ENCODE results near the gene STXBP1. TPM values are rescaled to one million over a fixed set of nuclear protein-coding genes. Genes with fewer than 3 reads are reported as not detected.

The STXBP1 gene
- total and polyA plus RNA-seq, 9 of the 15 experiments (the other 6 are each of a cell fraction or from before 2014, with no cell fraction given): 4.6 to 35.1 (median 9.7) TPM

GRCh38 chr9:127734747-127735529 is 122.9 kb downstream of the STXBP1 start, which contains the start of gene TOR2A (continued):
- TF ChIP-seq, protein P1, sequence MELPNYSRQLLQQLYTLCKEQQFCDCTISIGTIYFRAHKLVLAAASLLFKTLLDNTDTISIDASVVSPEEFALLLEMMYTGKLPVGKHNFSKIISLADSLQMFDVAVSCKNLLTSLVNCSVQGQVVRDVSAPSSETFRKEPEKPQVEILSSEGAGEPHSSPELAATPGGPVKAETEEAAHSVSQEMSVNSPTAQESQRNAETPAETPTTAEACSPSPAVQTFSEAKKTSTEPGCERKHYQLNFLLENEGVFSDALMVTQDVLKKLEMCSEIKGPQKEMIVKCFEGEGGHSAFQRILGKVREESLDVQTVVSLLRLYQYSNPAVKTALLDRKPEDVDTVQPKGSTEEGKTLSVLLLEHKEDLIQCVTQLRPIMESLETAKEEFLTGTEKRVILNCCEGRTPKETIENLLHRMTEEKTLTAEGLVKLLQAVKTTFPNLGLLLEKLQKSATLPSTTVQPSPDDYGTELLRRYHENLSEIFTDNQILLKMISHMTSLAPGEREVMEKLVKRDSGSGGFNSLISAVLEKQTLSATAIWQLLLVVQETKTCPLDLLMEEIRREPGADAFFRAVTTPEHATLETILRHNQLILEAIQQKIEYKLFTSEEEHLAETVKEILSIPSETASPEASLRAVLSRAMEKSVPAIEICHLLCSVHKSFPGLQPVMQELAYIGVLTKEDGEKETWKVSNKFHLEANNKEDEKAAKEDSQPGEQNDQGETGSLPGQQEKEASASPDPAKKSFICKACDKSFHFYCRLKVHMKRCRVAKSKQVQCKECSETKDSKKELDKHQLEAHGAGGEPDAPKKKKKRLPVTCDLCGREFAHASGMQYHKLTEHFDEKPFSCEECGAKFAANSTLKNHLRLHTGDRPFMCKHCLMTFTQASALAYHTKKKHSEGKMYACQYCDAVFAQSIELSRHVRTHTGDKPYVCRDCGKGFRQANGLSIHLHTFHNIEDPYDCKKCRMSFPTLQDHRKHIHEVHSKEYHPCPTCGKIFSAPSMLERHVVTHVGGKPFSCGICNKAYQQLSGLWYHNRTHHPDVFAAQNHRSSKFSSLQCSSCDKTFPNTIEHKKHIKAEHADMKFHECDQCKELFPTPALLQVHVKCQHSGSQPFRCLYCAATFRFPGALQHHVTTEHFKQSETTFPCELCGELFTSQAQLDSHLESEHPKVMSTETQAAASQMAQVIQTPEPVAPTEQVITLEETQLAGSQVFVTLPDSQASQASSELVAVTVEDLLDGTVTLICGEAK (IDR thresholded peaks at IDR 0.05): peak; percentile 79
- TF ChIP-seq, protein P1 (CRISPR knock-in tag; IDR thresholded peaks at IDR 0.05): no peak
- no peak for TF ChIP-seq POLR3A (IDR thresholded peaks at IDR 0.05; ENCODE audit: borderline replicate concordance, extremely low read depth, insufficient read depth, insufficient read length)
- TF ChIP-seq ETS2 (tag; IDR thresholded peaks at IDR 0.05; ENCODE audit: borderline replicate concordance, poor library complexity, severe bottlenecking): no peak
- no peak for TF ChIP-seq KHSRP (IDR thresholded peaks at IDR 0.05)
- TF ChIP-seq ZNF212 (CRISPR knock-in tag; IDR thresholded peaks at IDR 0.05): 0 out of 2 replicates have a peak, but pooled peaks have one; percentile 41
- TF ChIP-seq KLF16 (IDR thresholded peaks at IDR 0.05): peak; percentile 60; the same call in 1 of the 2 replicates
- TF ChIP-seq KDM4B (IDR thresholded peaks at IDR 0.05; ENCODE audit: borderline replicate concordance in 2 of 2, low read depth in 1 of 2): peak in 1 of 2 experiments; percentile 66; a peak in 1 of 4 replicates
- TF ChIP-seq, protein P2, sequence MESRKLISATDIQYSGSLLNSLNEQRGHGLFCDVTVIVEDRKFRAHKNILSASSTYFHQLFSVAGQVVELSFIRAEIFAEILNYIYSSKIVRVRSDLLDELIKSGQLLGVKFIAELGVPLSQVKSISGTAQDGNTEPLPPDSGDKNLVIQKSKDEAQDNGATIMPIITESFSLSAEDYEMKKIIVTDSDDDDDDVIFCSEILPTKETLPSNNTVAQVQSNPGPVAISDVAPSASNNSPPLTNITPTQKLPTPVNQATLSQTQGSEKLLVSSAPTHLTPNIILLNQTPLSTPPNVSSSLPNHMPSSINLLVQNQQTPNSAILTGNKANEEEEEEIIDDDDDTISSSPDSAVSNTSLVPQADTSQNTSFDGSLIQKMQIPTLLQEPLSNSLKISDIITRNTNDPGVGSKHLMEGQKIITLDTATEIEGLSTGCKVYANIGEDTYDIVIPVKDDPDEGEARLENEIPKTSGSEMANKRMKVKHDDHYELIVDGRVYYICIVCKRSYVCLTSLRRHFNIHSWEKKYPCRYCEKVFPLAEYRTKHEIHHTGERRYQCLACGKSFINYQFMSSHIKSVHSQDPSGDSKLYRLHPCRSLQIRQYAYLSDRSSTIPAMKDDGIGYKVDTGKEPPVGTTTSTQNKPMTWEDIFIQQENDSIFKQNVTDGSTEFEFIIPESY (CRISPR knock-in tag; IDR thresholded peaks at IDR 0.05): peak; percentile 56; the same call in 1 of the 2 replicates
- TF ChIP-seq SLC30A9 (CRISPR knock-in tag; IDR thresholded peaks at IDR 0.05): no peak
- TF ChIP-seq, protein P3, sequence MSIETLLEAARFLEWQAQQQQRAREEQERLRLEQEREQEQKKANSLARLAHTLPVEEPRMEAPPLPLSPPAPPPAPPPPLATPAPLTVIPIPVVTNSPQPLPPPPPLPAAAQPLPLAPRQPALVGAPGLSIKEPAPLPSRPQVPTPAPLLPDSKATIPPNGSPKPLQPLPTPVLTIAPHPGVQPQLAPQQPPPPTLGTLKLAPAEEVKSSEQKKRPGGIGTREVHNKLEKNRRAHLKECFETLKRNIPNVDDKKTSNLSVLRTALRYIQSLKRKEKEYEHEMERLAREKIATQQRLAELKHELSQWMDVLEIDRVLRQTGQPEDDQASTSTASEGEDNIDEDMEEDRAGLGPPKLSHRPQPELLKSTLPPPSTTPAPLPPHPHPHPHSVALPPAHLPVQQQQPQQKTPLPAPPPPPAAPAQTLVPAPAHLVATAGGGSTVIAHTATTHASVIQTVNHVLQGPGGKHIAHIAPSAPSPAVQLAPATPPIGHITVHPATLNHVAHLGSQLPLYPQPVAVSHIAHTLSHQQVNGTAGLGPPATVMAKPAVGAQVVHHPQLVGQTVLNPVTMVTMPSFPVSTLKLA (conservative IDR thresholded peaks at IDR 0.05): peak in 1 of 2 experiments; percentile 78
- no peak for TF ChIP-seq HLTF (IDR thresholded peaks at IDR 0.05)
- no peak for TF ChIP-seq ZC3H11A (IDR thresholded peaks at IDR 0.05; ENCODE audit: low read depth, low read length)
- TF ChIP-seq SAFB (IDR thresholded peaks at IDR 0.05; ENCODE audit: borderline replicate concordance, low read depth, low read length): no peak
- no peak; the same call in 1 of the 2 replicates for TF ChIP-seq ZNF224 (CRISPR knock-in tag; IDR thresholded peaks at IDR 0.05)

All from K562 (cell line).